GM12872 (cell line): ENCODE results near the gene DCAF4.

Experiments used
- CTCF ChIP-seq: IDR thresholded peaks from 3 replicates; pipeline ENCODE4 v1.5.1; 2011; ENCODE audit warnings: low read depth, mild to moderate bottlenecking, low read length, moderate library complexity; ENCODE audit not compliant: insufficient read depth

DCAF4 gene

GRCh38 chr14:72926292-72927028, at the start of gene DCAF4:
TSS of gene DCAF4 (plus strand) at chr14:72926464. CDS start at chr14:72937979, 11,515 bp downstream.
- TF ChIP-seq CTCF: no peak

GRCh38 chr14:72876710-72877063, 49.6 kb upstream of the DCAF4 start:
- no peak for TF ChIP-seq CTCF

GRCh38 chr14:72878746-72879145, 47.5 kb upstream of the DCAF4 start:
- TF ChIP-seq CTCF: no peak

GRCh38 chr14:72879431-72879830, 46.8 kb upstream of the DCAF4 start:
- no peak for TF ChIP-seq CTCF

DNA sequence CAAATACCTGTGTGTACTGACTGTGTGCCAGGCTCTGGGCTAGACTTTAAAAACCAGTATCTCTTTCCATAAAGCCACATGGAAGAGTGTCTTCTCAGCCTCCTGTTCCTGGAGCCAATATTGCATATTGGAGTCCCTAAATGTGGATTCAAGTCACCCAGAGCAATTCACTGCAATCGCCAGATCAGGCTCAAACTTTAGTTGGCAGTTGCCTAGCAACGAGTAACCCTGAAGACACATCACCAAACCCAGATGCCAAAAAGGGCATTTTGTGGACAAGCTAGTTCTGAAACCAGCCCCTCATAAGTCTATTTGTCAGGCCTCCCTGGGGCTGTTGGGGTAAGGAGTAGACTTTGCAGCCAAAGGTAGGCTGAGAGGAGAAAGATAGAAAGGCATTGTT, 46.1 kb upstream of the DCAF4 start:
- TF ChIP-seq CTCF: no peak

- TF ChIP-seq CTCF: no peak
These were observed 45.4 kb upstream of the DCAF4 start for GRCh38 chr14:72880820-72881219.

GRCh38 chr14:72881543-72881942, 44.7 kb upstream of the DCAF4 start:
- TF ChIP-seq CTCF: no peak

GRCh38 chr14:72882047-72882446, 44.2 kb upstream of the DCAF4 start:
- TF ChIP-seq CTCF: no peak
